OCI-LY7 (cell line): ENCODE data around the gene MRGPRX2. TPM values are rescaled to one million over a fixed set of nuclear protein-coding genes. Genes with fewer than 3 reads are reported as not detected.

Experiments
- BruUV-seq: library from RNA; stranded (reverse); fragments of 400-500 nt; replicated peaks from 2 replicates; lab custom pipeline; 2021; lab: Mats Ljungman, UMichigan
- CTCF ChIA-PET: fragments of 300-600 bp; sonication (Branson Sonifier 250); formaldehyde crosslinking; loops from one replicate; lab custom pipeline; 2022; ENCODE audit warnings: antibody characterized with exemption; ENCODE audit not compliant: unreplicated experiment; lab: Charles Lee
- POLR2A ChIA-PET: fragments of 300-600 bp; sonication (Branson Sonifier 250); formaldehyde crosslinking; loops from one replicate; lab custom pipeline; 2022; ENCODE audit warnings: antibody characterized with exemption; lab: Charles Lee
- DNase-seq: peaks from one replicate; pipeline ENCODE4 v3.0.0-alpha.2; 2015; ENCODE audit warnings: low spot score
- H2AFZ ChIP-seq: fragments of 200-600 bp; sonication (generic), shearing (Covaris generic); 2 replicates; pipeline ENCODE4 v1.6.1; 2014; ENCODE audit warnings: mild to moderate bottlenecking, antibody characterized with exemption, low read length, moderate library complexity
- H3K27ac ChIP-seq: fragments of 200-600 bp; sonication (generic); 2 replicates; pipeline ENCODE4 v1.5.1; 2014; ENCODE audit warnings: mixed run types, low read depth, mild to moderate bottlenecking, moderate library complexity, low read length, inconsistent platforms; ENCODE audit not compliant: poor library complexity, severe bottlenecking
- H3K36me3 ChIP-seq: fragments of 200-600 bp; sonication (generic); 2 replicates; pipeline ENCODE4 v1.6.1; 2014; ENCODE audit warnings: mild to moderate bottlenecking, antibody characterized with exemption, low read length, moderate library complexity, mixed read lengths; ENCODE audit not compliant: insufficient read depth
- H3K4me1 ChIP-seq: fragments of 200-600 bp; sonication (generic); 2 replicates; pipeline ENCODE4 v1.5.1; 2014; ENCODE audit warnings: mild to moderate bottlenecking, low read length; ENCODE audit not compliant: insufficient read depth, poor library complexity, severe bottlenecking
- H3K4me2 ChIP-seq: fragments of 200-600 bp; sonication (generic); 2 replicates; pipeline ENCODE4 v1.6.1; 2014; ENCODE audit warnings: mild to moderate bottlenecking, low read length
- H3K4me3 ChIP-seq: fragments of 200-600 bp; sonication (generic); 2 replicates; pipeline ENCODE4 v1.5.1; 2014; ENCODE audit warnings: mild to moderate bottlenecking, low read depth, low read length; ENCODE audit not compliant: poor library complexity, severe bottlenecking
- H3K79me2 ChIP-seq: fragments of 200-600 bp; sonication (generic); 2 replicates; pipeline ENCODE4 v1.6.1; 2016; ENCODE audit warnings: low read depth, mild to moderate bottlenecking, low read length, moderate library complexity, mixed read lengths; ENCODE audit not compliant: insufficient read depth
- H3K9me2 ChIP-seq: fragments of 200-600 bp; sonication (generic); 2 replicates; pipeline ENCODE4 v1.6.1; 2016; ENCODE audit warnings: mild to moderate bottlenecking, low read length, mixed read lengths; ENCODE audit not compliant: insufficient read depth
- H3K9me3 ChIP-seq: fragments of 200-600 bp; sonication (generic); 2 replicates; pipeline ENCODE4 v1.6.1; 2014; ENCODE audit warnings: mild to moderate bottlenecking, mixed run types, low read length, mixed read lengths
- H4K20me1 ChIP-seq: fragments of 200-600 bp; sonication (generic); 2 replicates; pipeline ENCODE4 v1.6.1; 2014; ENCODE audit warnings: mild to moderate bottlenecking, antibody characterized with exemption, low read length, moderate library complexity, mixed read lengths; ENCODE audit not compliant: insufficient read depth
- EZH2phosphoT487 ChIP-seq: fragments of 200-600 bp; sonication (generic); IDR thresholded peaks from 2 replicates; pipeline ENCODE4 v1.6.1; 2018; ENCODE audit warnings: low read depth, borderline replicate concordance, mild to moderate bottlenecking, mixed run types, antibody characterized with exemption, low read length, moderate library complexity, mixed read lengths
- intact Hi-C: fragments of 100-400 bp; cut with micrococcal nuclease; formaldehyde crosslinking; loops from one replicate; pipeline ENCODE4 v1.10.0; 2022; ENCODE audit not compliant: unreplicated experiment
- total RNA-seq, 2 experiments: library from RNA; depleted of rRNA in 1 of 2; stranded (reverse); fragments of >200 nt in 1 of 2; shearing (Covaris generic) in 1 of 2; gene quantifications; 2 replicates each; pipeline ENCODE4 v1.2.3, GENCODE V29; 2014 to 2022
- TF ChIP-seq, protein P1 (sequence below): fragments of 200-600 bp; sonication (generic); conservative IDR thresholded peaks from 2 replicates; pipeline ENCODE4 v1.5.1; 2014; ENCODE audit warnings: mild to moderate bottlenecking, antibody characterized with exemption, low read length, moderate library complexity, mixed read lengths

The MRGPRX2 gene
- total RNA-seq, 2 experiments from 2014 or later = not detected

DNA sequence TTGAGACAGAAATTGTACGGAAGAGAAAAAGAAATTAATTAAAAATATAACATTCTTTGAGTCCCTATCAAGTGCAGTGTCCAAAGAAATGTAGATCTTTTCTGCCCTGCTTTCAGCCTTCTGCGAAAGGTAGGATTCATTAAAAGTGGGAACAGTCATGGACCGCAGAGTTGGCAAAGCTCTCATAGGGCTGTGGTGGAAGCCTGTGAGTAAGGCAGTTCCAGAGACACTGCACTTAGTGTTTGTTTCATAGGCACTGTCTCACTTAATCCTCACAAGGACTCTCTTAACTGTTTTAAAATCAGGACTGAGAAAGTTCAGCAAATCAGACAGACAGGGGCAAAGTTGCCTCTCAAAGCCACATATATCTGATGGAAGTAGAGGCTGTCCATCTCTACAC lies 5.5 kb downstream of the MRGPRX2 start:
- H3K36me3 ChIP-seq = no peaks in the 10 kb centered on the region
- H3K9me2 ChIP-seq = no peaks in the 10 kb centered on the region
- no peak overlapping the region for H3K4me3 ChIP-seq
- POLR2A ChIA-PET = no interaction called here
- no TSS peak for BruUV-seq
- no peak for DNase-seq
- no peak overlapping the region for H2AFZ ChIP-seq
- no peaks in the 10 kb centered on the region for H4K20me1 ChIP-seq
- no peaks in the 10 kb centered on the region for H3K79me2 ChIP-seq
- intact Hi-C loops = no loop called here
- no peaks in the 10 kb centered on the region for H3K4me1 ChIP-seq
- no peak overlapping the region for H3K4me2 ChIP-seq
- CTCF ChIA-PET = no interaction called here
- TF ChIP-seq EZH2phosphoT487 = no peak
- TF ChIP-seq, protein P1, sequence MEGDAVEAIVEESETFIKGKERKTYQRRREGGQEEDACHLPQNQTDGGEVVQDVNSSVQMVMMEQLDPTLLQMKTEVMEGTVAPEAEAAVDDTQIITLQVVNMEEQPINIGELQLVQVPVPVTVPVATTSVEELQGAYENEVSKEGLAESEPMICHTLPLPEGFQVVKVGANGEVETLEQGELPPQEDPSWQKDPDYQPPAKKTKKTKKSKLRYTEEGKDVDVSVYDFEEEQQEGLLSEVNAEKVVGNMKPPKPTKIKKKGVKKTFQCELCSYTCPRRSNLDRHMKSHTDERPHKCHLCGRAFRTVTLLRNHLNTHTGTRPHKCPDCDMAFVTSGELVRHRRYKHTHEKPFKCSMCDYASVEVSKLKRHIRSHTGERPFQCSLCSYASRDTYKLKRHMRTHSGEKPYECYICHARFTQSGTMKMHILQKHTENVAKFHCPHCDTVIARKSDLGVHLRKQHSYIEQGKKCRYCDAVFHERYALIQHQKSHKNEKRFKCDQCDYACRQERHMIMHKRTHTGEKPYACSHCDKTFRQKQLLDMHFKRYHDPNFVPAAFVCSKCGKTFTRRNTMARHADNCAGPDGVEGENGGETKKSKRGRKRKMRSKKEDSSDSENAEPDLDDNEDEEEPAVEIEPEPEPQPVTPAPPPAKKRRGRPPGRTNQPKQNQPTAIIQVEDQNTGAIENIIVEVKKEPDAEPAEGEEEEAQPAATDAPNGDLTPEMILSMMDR = no peak
- H3K27ac ChIP-seq = no peak overlapping the region
- H3K9me3 ChIP-seq = no peaks in the 10 kb centered on the region

DNA sequence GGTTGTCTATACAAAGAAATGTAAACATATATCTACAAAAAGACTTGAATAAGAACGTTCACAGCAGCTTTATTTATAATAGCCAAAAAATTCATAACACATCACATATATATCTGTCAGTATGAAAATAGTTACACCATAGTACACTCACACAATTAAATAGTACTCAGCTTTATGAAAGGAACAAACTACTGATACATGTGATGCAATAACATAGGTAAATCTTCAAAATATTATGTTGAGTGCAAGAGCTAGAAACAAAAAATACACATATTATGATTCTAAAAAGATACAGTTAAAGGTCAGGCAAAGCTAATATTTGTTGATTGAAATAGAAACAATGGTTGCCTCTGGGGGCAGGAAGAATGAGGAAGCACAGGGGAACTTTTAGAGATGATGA lies 6.6 kb downstream of the MRGPRX2 start:
- intact Hi-C loops = no loop called here
- TF ChIP-seq, protein P1 = no peak
- TF ChIP-seq EZH2phosphoT487 = no peak
- no peak for DNase-seq
- Histone ChIP-seq H3K27ac (no peak overlapping the region), H3K4me2 (no peak overlapping the region), H3K4me3 (no peak overlapping the region), H3K9me3 (no peaks in the 10 kb centered on the region), H4K20me1 (no peaks in the 10 kb centered on the region), H3K79me2 (no peaks in the 10 kb centered on the region), H3K9me2 (no peaks in the 10 kb centered on the region), H2AFZ (no peak overlapping the region), H3K36me3 (no peaks in the 10 kb centered on the region), H3K4me1 (no peaks in the 10 kb centered on the region)
- ChIA-PET POLR2A (interaction anchor here (0.6 to 1.0 kb wide), 2 partner anchors 29 to 146 kb away, joined by 3 to 11 read pairs; no protein-coding TSS in a partner anchor), CTCF (no interaction called here)
- BruUV-seq = no TSS peak

DNA sequence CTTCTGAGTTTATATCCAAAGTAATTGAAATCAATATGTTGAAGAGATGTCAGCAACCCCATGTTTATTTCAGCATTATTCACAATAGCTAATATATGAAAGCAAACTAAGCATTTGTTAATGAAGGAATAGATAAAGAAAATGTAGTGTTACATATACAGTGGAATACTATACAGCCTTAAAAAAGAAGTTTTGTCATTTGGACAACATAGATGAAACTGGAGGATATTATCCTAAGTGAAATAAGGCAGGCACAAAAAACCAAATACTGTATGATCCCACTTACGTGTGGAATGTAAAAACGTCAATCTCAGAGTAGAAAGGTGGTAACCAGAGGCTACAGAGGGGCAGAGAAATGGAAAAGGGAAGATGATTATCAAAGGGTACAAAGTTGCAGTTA lies 10.2 kb downstream of the MRGPRX2 start:
- H3K4me3 ChIP-seq = no peak overlapping the region
- TF ChIP-seq EZH2phosphoT487 = no peak
- TF ChIP-seq, protein P1 = no peak
- CTCF ChIA-PET = no interaction called here
- no peak overlapping the region for H3K27ac ChIP-seq
- H3K4me2 ChIP-seq = no peak overlapping the region
- no peaks in the 10 kb centered on the region for H4K20me1 ChIP-seq
- POLR2A ChIA-PET = no interaction called here
- H3K79me2 ChIP-seq = no peaks in the 10 kb centered on the region
- intact Hi-C loops = no loop called here
- no peaks in the 10 kb centered on the region for H3K9me3 ChIP-seq
- BruUV-seq = no TSS peak
- H3K4me1 ChIP-seq = no peaks in the 10 kb centered on the region
- no peaks in the 10 kb centered on the region for H3K36me3 ChIP-seq
- H2AFZ ChIP-seq = no peak overlapping the region
- H3K9me2 ChIP-seq = no peaks in the 10 kb centered on the region
- no peak for DNase-seq
